Activated naive CD8-positive, alpha-beta T cell treated with anti-CD3 and anti-CD28 coated beads, Interleukin-2, amount 50 U/mL, for 24 hours (primary cell): Measurements from ENCODE around the gene PKNOX1.
"Not testable (repeated sequence)": the region's sequence is repeated elsewhere in the genome, so short reads cannot be mapped to it uniquely, and the experiment has no call there.

Source experiments
- ATAC-seq: fragments of 150-1000 bp; cut with Tn5 transposase; one replicate; pipeline ENCODE4 v1.10.0; 2021
- DNase-seq: peaks from one replicate; pipeline ENCODE4 v3.0.0; 2021
- H3K27ac Mint-ChIP-seq: one replicate; pipeline ENCODE4 v1.8.0; 2021; ENCODE audit warnings: mild to moderate bottlenecking, mixed read lengths
- H3K27me3 Mint-ChIP-seq: one replicate; pipeline ENCODE4 v1.8.0; 2021; ENCODE audit warnings: mixed read lengths
- H3K36me3 Mint-ChIP-seq: one replicate; pipeline ENCODE4 v1.8.0; 2021; ENCODE audit warnings: low read depth, mixed read lengths
- H3K4me1 Mint-ChIP-seq: one replicate; pipeline ENCODE4 v1.8.0; 2021; ENCODE audit warnings: mixed read lengths
- H3K4me3 Mint-ChIP-seq: one replicate; pipeline ENCODE4 v1.8.0; 2021; ENCODE audit warnings: mild to moderate bottlenecking, moderate library complexity, mixed read lengths
- H3K9me3 Mint-ChIP-seq: one replicate; pipeline ENCODE4 v1.8.0; 2021; ENCODE audit warnings: mixed read lengths

The PKNOX1 gene

DNA sequence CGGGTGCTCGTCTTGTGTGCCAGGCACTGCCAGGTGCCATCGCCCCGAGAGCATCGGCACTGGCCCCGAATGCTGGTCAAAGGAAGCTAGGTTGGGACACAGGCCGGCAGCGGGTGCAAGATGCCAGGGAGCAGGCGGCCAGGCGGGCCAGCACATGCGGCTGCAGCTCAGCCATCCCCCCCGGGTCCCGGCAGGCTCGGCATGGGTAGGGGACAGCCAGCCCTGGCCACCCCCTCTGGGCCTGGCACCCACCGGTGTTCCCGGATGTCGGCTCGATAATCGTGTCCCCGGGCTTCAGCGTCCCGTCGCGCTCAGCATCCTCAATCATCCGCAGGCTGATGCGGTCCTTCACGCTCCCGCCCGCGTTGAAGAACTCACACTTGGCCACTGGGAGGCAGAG, 91.6 kb downstream of the PKNOX1 start:
- not testable (repeated sequence) for H3K4me1 Mint-ChIP-seq, H3K36me3 Mint-ChIP-seq, H3K9me3 Mint-ChIP-seq, DNase-seq, H3K4me3 Mint-ChIP-seq, ATAC-seq, H3K27ac Mint-ChIP-seq, H3K27me3 Mint-ChIP-seq

DNA sequence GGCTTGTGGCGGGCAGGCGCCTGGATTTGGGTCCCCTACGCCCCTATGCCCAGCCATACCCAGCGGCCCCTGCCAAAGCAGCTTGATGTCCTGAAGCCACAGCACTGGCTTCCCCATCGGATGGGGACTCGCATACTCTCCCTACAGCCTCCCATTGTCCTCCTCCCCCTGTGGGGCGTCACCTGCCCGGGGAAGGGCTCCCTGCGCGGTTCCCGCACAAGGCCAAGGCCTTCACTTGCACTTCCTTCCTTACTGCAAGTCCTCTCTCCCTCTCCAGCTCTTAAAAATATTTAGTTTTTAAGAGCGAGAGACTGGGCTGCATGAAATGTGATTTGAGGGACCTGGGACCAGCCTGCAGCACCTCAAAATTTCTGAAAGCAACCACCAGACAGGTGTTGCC, 92.3 kb downstream of the PKNOX1 start:
- not testable (repeated sequence) for H3K36me3 Mint-ChIP-seq, H3K27ac Mint-ChIP-seq, H3K27me3 Mint-ChIP-seq, H3K4me3 Mint-ChIP-seq, H3K9me3 Mint-ChIP-seq, DNase-seq, ATAC-seq, H3K4me1 Mint-ChIP-seq

GRCh38 chr21:43068065-43068464, 93.7 kb downstream of the PKNOX1 start:
- not testable (repeated sequence) for H3K4me3 Mint-ChIP-seq, H3K36me3 Mint-ChIP-seq, H3K27ac Mint-ChIP-seq, H3K9me3 Mint-ChIP-seq, DNase-seq, H3K4me1 Mint-ChIP-seq, ATAC-seq, H3K27me3 Mint-ChIP-seq

DNA sequence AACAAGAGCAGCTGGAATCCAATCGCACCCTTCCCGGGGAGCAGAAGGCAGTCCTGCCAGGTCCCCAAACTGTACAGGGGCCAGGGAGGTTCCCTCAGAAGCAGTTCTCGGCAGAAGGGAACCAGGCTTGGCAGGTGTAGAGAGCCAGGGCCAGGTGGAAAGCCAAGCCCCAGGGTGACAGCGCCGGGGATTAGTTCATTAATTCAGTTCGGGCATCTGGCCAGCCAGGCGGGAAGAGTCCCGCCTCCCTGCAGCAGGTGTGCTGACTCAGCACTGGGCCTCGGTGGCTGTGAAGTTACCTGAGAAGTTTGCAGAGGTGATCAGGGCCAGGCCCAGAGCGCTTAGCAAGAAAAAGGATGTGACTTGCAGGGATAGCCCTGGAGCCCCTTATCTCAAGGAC, 95.3 kb downstream of the PKNOX1 start:
- not testable (repeated sequence) for H3K9me3 Mint-ChIP-seq, H3K36me3 Mint-ChIP-seq, ATAC-seq, H3K4me1 Mint-ChIP-seq, H3K27me3 Mint-ChIP-seq, DNase-seq, H3K27ac Mint-ChIP-seq, H3K4me3 Mint-ChIP-seq

DNA sequence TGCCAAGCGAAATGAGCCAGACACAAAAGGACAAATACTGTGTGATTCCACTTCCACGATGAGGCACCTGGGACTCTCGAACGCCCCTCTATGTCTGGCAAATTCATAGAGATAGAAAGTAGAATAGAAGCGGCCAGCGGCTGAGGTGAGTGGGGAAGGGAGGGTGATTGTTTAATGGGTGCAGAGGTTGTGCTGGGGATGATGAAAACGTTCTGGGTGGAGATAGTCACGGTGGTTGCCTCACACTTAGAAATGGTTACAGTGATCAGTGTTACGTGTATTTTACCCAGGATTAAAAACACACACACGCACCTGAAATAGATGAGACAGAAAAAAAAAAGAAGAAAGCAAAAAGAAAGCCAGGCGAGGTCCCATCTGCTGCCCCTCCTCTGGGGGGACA, 98.4 kb downstream of the PKNOX1 start:
- ATAC-seq, H3K27me3 Mint-ChIP-seq, H3K9me3 Mint-ChIP-seq, H3K4me1 Mint-ChIP-seq, H3K4me3 Mint-ChIP-seq, DNase-seq, H3K27ac Mint-ChIP-seq, H3K36me3 Mint-ChIP-seq: not testable (repeated sequence)

- not testable (repeated sequence) for H3K27ac Mint-ChIP-seq
- peak; percentile 23 for ATAC-seq
These were observed 100.2 kb downstream of the PKNOX1 start for GRCh38 chr21:43074401-43075169.

DNA sequence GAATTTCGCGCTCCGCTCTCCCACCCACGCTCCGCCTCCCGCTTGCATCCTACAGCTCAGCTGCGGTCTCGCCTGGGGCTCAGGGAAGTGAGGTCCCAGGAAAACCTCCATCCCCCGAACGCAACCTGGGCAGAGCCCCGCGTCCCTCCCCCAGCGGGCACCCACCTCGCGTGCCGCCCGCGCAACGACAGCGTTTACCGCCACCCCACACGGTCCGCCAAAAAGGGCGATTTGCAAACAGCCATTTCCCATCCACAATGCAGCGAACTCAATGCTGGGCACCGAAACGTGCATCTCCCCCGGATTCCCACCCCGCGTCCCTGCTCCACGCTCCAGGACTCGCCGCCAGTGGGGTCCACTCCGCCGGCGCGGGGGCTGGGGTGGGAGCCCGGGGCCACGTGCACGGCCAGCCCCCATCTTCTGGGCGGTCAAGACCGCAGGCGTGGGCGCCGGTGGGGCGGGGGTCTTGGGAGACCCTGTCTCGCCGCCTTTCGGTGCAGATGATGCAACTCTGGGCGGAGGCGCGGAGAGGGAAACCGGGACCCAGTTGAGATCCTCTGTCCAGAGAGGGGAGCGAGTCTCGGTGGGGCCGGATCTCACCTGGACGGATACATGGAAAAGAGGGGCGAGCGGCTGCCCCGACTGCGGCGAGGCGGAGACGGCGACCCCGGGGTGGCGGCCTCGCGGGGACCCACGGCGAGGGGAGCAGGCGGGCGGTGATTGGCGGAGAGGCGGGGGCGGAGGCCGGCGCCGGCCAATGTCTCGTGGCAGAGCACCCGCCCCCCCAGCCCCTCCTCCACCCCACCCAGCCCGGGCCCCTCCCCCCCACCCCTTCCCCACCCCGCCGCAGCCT, 101.0 kb downstream of the PKNOX1 start, which contains the start of gene CBS:
TSS of gene CBS (minus strand) at position 666 of the 853 bp plus-strand sequence. CDS start 3,642 bp downstream, outside the sequence.
- ATAC-seq, result peak; percentile 63
- H3K4me1 Mint-ChIP-seq, H3K27me3 Mint-ChIP-seq, H3K9me3 Mint-ChIP-seq, H3K27ac Mint-ChIP-seq, H3K36me3 Mint-ChIP-seq, H3K4me3 Mint-ChIP-seq, DNase-seq: not testable (repeated sequence)

More at GRCh38 chr21:43074401-43075169, 100.2 kb downstream of the PKNOX1 start:
- DNase-seq, H3K4me3 Mint-ChIP-seq, H3K9me3 Mint-ChIP-seq, H3K27me3 Mint-ChIP-seq, H3K4me1 Mint-ChIP-seq, H3K36me3 Mint-ChIP-seq: not testable (repeated sequence)

GRCh38 chr21:43076023-43076637, 101.8 kb downstream of the PKNOX1 start:
- not testable (repeated sequence) for ATAC-seq, H3K9me3 Mint-ChIP-seq, H3K4me3 Mint-ChIP-seq

GRCh38 chr21:43076643-43077042, 102.3 kb downstream of the PKNOX1 start:
- H3K27ac Mint-ChIP-seq, DNase-seq, H3K4me3 Mint-ChIP-seq, H3K9me3 Mint-ChIP-seq, H3K4me1 Mint-ChIP-seq, H3K27me3 Mint-ChIP-seq, H3K36me3 Mint-ChIP-seq, ATAC-seq: not testable (repeated sequence)

More at GRCh38 chr21:43076023-43076637, 101.8 kb downstream of the PKNOX1 start:
- H3K27me3 Mint-ChIP-seq, H3K4me1 Mint-ChIP-seq, DNase-seq, H3K36me3 Mint-ChIP-seq, H3K27ac Mint-ChIP-seq: not testable (repeated sequence)

- H3K27me3 Mint-ChIP-seq, H3K4me1 Mint-ChIP-seq, H3K27ac Mint-ChIP-seq, H3K9me3 Mint-ChIP-seq, H3K4me3 Mint-ChIP-seq, DNase-seq, H3K36me3 Mint-ChIP-seq, ATAC-seq: not testable (repeated sequence)
These were observed 108.4 kb downstream of the PKNOX1 start for GRCh38 chr21:43082587-43083300.
